GM19328 (cell line): Measurements from ENCODE around the gene ATXN7.
A peak's percentile ranks its signal among the peaks of the same experiment; 100 is the strongest.

ENCODE experiments used
- ATAC-seq: cut with Tn5 transposase; IDR thresholded peaks from one replicate; pipeline ENCODE4 v1.9.1; 2021; ENCODE audit warnings: mild to moderate bottlenecking, moderate library complexity; ENCODE audit not compliant: unreplicated experiment

The ATXN7 gene

DNA sequence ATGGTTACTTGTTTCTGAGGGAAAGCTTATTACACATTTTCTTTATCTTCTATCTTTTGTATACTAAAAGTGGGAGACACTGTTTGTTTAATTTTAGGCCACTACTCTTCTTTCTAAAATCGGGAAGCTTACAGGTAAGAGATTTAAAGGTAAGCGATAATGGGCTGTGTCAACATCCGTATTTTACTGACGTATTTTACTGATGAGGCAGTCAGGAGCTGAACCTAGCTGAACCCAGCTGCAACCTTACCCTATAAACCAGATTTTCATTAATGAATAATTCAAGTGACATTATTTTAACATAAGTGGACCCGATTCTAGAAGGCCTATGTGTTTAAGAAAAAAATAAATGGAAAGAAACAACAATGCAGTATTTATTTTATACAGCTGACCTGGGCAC, 146.5 kb downstream of the ATXN7 start:
- no peak for ATAC-seq

DNA sequence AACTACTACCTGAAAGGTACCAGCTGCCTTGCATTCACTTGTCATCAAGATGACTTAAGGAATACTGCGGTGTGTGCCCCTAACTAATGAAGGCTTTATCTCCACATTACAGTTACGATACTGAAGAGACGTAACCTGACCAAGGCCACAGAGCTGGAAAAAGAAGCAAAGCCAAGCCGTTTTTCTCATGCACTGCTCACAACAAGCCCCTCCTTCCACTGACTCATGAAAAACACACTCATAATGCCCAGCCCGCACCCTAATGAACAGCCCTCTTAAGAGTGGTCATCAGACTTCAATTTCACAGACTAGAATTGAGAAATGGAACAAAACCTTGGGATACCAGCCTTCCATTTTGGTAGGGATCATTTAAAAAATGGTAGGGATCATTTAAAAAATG, 148.0 kb downstream of the ATXN7 start:
- ATAC-seq = no peak

DNA sequence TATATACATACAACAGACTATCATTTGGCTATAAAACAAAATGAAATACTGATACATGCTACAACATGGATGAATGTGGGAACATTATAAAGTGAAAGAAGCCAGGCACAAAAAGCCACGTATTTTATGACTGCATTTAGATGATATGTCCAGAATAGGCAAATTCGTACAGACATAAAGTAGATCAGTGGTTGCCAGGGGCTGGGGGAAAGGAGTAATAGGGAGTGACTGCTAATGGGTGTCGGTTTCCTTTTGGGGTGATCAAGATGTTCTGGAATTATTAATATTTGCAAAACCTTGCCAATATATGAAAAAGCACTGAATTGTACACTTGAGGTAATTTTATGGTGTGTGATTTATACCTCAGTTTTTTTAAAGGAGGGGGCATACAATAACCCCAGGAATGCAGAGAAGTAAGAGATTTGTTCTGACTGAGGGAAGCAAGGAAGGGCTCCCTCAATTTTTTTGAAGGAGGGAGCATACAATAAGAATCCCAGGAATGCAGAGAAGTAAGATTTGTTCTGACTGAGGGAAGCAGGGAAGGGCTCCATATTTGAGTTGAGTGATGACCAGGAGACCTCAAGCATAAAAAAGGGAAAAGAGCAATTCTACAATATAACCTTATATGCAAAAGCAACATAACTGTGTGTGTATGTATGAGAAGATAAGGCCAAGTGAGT, 153.4 kb downstream of the ATXN7 start:
- no peak for ATAC-seq

DNA sequence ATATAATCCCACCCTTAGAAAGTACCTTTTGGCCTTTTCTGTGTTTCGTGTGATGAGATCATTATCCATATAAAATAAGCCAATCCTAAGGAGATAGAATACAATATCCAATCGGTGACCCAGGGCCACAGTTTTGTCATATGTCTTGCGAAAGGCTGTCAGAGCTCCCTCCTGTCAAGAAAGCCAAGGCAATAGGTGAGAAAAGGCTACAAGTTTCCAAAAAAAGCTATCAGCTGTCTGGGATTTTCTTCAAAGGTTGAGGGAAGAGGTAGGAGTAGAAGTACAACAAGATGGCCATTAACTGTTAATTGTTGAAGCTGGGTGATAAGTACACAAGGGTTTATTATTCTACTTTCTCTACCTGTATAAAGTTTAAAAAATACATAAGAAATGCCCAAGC, 155.6 kb downstream of the ATXN7 start:
- ATAC-seq = no peak

DNA sequence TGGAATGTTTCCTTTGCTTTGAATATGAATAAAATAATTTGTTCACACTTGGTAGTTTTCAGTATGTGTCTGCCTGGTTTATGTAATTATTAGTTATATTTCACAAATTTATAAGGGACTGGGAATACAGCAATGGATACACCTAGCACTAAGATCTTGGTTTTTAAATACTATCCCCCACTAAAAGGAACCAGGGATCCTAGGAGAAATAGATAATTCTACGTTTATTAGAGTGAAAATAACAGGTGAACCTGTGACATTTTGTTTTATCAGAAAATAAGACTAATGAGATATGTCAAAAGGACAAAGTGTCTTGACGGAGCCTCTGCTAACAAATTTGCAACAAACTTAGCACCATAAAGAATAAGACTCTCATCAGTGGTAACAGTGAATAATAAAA, 156.2 kb downstream of the ATXN7 start:
- no peak for ATAC-seq

DNA sequence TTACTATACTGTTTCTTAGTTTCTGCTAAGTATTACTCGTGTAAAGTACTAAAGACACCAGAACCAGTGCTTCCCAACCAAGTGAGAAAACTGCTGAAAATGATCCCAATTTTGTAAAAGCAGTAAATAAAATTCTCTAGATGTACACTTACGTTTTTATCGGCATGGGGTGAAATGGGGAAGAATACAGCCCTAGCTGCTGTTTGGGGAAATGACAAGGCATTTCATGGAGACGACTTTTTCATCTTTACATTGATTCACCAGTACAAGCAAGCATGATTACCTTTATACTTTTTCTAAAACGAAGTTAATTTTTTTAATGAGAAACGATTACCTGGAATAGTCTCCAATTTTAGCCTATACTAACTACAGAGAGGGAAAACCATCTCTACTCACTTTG, 158.3 kb downstream of the ATXN7 start:
- no peak for ATAC-seq

DNA sequence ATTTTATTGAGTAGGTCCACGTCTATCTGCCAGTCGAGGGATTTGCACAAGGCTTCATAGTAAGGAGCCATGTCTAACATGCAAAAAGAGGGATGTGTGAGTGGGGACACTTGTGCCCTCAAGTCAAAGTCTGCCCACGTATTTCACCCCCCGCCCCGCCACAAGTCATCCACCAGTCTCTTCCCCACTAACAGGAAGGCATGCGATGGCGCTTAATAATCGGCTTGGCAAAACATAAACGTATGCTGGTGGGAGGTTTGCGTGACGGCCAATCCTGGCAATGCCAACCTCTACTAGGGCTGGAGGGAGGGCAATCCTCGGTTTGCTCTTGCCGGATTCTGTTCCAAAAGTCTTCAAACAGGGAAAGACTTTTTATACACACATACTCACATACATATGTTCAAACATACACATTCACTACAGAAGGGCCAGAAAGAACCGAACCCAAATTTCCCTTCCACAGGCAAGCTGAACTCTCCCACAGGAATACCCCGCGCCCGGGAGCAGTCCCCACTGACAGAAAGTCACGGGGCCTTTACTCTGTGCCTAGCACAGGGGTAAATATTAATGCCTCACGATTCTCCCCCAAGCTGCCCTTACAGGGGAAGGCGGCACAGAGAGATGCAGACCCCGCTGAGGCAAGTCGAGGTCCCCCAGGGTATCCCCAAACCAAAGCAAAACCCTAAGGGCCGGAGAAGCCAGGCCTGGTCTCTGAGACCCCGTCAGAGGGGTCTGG, 159.0 kb downstream of the ATXN7 start:
- peak; percentile 8 for ATAC-seq

DNA sequence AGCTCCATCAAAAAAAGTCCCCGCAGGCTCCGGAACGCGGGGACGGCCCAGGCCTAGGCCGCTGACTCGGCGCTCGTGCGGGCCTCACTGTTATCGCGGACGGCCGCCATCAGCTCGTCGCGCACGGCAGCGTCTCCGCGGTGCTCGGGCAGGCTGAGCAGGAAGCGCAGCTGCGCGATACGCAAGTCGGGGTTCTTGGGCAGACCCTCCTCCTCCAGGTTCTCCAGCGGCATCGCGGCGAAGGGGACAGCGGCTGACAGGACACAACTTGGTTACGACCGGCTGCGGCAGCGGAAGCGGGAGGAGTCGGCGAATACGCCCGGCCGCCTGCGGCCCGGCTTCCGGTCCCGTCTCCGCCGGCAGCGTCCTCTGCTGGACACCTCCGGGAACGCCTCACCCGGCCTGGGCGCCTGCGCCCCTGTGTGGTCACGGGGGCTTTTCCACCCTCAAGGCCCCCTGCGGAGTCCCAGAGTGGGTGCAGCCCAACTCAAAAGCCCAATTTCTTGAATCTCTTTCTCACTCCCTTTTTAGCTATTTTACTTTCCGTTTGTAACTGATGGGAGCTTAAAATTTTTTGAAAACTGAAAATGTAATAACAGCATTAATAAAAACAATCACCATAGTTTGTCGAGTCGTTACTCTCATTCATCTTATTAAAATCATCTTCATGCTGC, 159.7 kb downstream of the ATXN7 start, which contains the start of gene PSMD6:
TSS of gene PSMD6 (minus strand) at position 308 of the 674 bp plus-strand sequence. CDS start at position 233, 75 bp downstream.
- ATAC-seq = peak; percentile 96

DNA sequence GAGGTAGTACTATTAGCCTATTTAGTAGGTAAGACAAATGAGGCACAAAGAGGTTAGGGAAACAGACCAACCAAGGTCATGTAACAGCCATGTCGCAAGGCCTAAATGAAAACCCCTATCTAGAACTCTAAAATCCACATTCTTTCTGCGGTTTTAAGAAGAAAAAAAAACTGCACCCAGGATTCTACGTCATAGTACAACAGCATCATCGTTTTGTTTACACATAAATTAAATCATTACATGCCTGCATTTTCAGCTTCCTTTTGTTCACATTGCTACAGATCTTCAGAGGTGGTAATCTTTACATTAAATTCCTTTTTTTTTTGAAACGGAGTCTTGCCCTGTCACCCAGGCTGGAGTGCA, 160.2 kb downstream of the ATXN7 start:
- no peak for ATAC-seq

DNA sequence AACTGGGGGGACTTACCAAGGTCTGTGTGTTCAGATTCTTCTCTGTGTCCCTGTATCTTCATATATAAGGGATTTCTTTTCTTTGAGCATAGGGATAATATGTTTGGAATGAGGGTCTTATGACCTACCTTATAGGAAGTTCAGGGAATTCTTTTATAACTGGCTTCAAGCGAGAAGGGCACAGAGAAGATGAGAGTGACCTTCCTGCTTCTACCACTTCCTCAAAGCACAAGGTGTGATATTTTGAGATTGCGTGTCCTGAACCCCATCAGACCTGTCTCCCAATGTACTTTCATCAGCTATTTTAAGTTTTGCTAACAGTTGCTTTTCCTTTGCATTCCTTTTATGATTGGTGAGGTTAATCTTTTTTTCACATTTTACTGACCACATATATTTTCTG, 162.7 kb downstream of the ATXN7 start:
- ATAC-seq = no peak

DNA sequence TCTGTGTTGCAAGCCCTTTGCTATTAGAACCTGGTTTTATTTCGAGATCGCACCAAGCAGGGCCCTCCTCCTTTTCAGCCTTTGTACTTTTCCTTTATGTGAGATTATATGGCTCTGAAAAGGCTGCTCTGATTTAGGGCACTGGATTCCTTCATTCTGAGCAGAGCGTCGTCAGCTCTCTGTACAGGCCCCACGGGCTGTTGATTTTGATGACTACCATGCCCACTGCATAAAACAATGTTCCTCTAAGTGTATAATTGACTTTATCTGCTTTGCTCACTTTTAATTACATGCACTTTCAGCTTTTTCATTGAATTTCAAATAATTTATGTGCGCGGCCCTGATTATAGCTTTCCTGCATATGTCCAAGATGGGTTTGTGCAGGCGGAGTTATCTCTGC, 164.0 kb downstream of the ATXN7 start:
- no peak for ATAC-seq

DNA sequence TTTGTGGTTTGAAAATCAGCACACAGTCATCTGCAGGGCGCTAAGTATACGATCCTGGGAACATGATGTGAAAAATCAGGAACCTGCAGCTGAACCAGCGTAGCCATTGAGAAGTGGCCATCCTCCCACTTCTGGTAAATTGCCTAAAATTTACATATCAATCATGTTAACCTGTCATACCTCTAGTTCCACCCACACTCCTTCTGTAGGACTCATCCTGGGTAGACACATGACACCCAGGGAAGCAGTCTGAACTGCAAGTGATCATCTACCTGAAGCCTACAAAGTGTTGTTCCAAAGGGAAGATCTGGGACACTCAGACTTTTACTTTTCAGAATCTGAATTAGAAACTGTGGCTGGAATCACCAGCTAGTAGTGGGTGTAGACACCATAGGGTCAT, 165.1 kb downstream of the ATXN7 start:
- no peak for ATAC-seq

DNA sequence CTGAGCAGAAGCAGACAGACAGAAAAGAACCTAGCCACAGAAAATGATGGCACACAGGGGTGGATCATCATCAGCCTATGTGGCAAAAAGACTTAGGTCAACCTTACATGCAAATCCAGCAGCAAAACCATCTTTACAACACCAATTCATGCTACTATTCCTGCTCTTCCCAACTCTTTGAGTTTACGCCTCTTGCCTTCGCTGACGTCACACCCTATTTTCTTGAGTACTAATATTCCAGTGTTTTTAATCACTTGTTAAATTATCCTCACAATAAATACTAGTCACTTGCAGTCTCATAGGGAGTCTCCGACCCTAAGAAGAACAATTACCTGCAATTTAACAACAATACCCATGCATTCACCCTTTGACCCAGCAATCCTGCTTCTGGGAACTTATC, 165.6 kb downstream of the ATXN7 start:
- ATAC-seq = no peak

DNA sequence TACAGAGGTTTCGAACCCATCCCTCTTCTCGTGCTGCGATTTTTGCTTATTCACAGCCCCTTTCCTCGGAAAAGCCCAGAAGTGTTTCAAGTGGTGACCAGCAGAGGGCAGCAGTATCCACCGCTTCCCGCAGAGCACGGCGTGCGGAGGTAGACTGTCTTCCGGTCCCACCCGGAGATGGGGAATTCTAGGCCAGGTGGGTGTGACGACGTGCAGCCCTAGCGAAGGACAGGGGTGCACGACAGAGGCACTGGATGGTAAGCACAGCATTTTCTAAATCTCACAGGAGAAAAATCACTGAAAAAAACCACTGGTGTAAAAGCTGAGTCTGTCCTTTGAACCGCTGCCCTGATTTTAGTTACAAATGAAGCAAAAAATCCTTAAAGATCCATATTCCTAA, 167.1 kb downstream of the ATXN7 start:
- peak; percentile 97 for ATAC-seq

DNA sequence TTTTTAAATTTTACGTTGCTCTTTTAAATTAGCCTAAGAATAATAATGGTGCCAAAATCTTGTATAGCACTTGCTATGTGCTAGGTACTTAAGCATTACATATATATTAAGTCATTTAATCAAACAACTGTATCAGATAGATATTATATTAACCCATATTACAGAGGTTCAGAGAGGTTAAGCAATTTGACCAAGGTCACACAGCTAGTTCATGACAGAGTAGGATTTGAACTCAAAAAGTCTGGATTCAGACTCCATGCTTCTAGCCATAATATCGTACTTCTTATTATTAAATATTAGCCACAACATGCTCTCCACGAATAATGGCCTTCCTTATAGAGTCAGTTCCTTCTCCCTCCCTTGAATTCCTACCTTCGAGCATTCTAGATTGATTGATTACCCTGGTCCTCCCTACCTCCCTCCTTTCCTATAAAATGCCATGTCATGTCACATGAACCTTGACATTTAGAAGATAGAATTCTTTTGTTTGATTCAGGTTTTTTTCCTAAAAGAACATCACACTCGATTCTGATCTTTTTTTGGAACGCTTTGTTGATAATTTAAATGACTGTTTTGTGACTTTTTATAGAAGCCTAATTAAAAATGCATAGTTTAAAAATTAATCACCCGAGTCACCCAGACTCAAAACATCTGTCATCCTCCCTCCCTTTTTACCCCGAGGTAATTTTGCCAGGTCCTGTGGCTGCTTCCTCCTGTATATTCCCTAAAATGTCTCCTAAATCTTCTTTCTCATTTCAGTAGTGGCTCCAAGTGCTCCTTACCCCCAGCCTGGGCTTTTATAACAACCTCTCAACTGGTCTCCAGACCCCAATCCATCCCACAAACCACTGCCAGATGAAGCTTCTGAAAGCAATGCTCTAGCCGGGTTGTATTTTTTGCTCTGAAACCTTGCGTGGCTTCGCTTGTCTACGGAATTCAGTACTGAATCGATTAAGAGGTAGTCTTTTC, 168.2 kb downstream of the ATXN7 start:
- ATAC-seq = no peak

DNA sequence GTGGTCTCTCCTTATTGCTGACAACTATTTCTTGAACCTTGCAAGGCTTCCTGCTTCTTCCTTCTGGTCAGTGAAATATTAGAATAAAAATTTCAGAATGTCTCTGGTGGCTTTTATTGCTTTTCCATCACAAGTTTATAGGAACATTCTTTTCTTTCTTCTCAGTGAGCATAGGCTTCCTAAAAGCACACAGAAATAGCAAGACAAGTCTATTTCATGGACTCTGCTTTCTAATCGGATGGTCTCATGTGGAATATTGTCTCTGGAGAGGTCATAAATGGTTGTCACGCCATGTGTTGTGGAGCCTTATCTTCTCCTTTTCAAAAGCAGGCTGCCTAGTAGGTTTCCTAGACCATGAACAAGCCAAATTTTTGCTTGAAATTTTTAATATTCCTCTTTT, 169.4 kb downstream of the ATXN7 start:
- ATAC-seq = no peak

DNA sequence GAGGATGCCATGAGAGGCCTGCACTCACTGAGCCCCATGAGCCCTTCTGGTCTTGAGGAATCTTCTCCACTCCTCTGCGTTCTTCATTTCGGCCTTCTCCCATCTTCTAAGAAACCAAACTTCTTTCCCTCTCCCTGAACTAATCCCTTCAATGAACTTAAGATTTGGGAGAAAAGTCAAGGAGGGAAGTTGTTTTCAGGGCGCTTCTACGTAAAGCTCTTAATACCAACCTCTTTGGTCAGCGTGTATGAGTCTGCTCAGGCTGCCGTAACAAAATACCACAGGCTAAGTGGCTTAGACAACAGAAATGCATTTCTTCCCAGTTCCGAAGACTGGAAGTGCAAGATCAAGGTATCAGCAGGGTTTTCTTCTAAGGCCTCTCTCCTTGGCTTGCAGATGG, 173.4 kb downstream of the ATXN7 start:
- ATAC-seq = no peak

DNA sequence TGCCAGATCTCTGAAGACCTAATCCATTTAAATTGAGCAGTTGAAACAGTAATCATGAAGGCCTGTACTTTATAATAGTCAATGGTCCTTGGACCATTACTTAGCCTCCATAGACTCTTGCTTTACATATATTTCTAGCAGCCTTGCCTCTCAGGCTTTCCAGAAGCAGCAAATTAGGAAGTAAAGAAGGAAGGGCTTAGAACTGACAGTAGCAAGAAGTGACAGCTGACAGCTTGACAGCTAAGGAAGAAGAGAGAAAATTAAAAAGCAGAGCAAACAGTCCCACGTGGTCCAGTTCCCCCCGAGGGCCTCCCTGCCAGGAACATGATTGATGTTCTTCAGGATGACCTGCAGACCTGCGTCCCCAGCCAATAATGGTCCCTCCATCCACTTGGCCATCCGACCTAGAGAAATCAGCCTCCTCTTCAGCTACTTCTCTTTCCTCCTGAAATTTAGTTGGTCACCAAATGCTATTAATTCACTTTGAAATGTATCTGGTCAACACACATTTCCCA, 174.6 kb downstream of the ATXN7 start:
- no peak for ATAC-seq

DNA sequence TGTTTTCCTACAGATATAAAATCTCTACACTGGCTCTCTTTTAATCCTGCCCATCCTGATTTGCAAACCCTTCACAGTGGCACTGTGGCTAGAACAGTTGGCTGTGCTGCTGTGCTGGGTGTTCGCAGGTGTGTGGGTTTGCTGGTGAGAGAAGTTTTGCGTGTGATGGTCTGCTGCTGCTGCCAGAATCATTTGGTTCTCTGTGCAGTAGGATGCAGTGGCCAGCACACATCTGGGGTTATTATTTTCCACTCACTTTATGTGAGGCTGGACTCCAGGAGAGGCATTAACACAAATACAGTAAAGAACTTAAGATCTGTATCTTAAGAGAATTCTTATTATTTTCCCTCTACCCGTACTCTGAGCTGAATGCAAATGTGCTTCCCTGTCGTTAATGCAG, 175.7 kb downstream of the ATXN7 start:
- no peak for ATAC-seq

DNA sequence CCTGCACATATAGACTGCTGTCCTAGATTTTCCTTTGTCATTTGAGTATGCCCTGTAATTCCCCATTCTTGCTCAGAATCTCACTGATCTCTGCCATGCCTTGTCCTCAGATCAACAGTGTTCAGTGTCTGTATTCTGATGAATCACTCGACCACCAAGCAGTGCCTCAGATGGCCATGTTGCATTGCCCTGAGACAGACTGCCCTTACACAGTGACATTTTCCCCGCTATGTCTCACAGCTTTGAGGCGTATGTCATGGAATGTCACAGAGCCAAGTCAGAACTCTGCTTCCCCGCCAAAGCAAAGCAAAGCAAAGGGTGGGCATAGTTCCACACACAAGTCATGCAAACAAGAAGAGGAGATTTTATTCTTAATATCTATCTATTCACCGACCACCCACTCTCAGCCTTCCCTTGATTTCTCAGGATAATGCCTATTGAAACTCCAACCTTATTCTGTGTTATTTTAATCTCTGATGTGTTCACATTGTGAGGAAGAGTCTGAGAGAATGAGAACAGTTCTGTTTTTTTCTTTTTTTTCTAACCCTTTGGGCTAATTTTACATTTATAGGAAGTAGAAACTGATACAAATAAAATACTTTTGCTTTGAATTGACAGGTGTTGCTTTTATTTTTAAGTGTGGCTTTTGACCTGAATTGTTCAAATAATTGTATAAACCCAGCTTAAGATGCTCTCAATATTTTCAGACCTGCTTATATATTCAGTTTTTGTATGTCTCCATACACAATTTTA, 176.5 kb downstream of the ATXN7 start:
- ATAC-seq = no peak
